A673 (cell line): ENCODE data around the gene LRRC8D. TPM values are rescaled to one million over a fixed set of nuclear protein-coding genes. Genes with fewer than 3 reads are reported as not detected.

Experiments
- BruUV-seq: library from RNA; stranded (reverse); fragments of 400-500 nt; replicated peaks from 2 replicates; lab custom pipeline; 2021; lab: Mats Ljungman, UMichigan
- CTCF ChIA-PET: fragments of 300-600 bp; sonication (Branson Sonifier 250); formaldehyde crosslinking; loops from one replicate; lab custom pipeline; 2022; ENCODE audit warnings: antibody characterized with exemption; lab: Charles Lee
- POLR2A ChIA-PET: fragments of 300-600 bp; sonication (Branson Sonifier 250); formaldehyde crosslinking; loops from one replicate; lab custom pipeline; 2022; ENCODE audit warnings: antibody characterized with exemption; ENCODE audit not compliant: low non-redundant PET; lab: Charles Lee
- DNase-seq: peaks from one replicate; pipeline ENCODE4 v3.0.0-alpha.2; 2015; ENCODE audit warnings: low spot score
- H3K27ac ChIP-seq: fragments of 200-600 bp; sonication (generic); 2 replicates; pipeline ENCODE4 v1.5.1; 2016; ENCODE audit warnings: mixed run types, low read depth, mild to moderate bottlenecking, mixed read lengths, antibody characterized with exemption, low read length; ENCODE audit not compliant: poor library complexity, severe bottlenecking
- H3K27me3 ChIP-seq: fragments of 200-600 bp; sonication (generic); replicated peaks from 2 replicates; pipeline ENCODE4 v1.6.1; 2017; ENCODE audit warnings: mixed run types, low read depth, mild to moderate bottlenecking, mixed read lengths, antibody characterized with exemption, low read length; ENCODE audit not compliant: insufficient read depth, poor library complexity
- H3K36me3 ChIP-seq: fragments of 200-600 bp; sonication (generic); 2 replicates; pipeline ENCODE4 v1.6.1; 2016; ENCODE audit warnings: mixed run types, mild to moderate bottlenecking, mixed read lengths, antibody characterized with exemption, low read length; ENCODE audit not compliant: insufficient read depth, poor library complexity, severe bottlenecking
- H3K4me1 ChIP-seq: fragments of 200-600 bp; sonication (generic); 2 replicates; pipeline ENCODE4 v1.6.1; 2017; ENCODE audit warnings: mixed run types, mild to moderate bottlenecking, mixed read lengths, antibody characterized with exemption, low read length; ENCODE audit not compliant: insufficient read depth, poor library complexity, severe bottlenecking
- H3K4me3 ChIP-seq: fragments of 200-600 bp; sonication (generic); 2 replicates; pipeline ENCODE4 v1.5.1; 2016; ENCODE audit warnings: low read depth, mixed run types, mild to moderate bottlenecking, mixed read lengths, low read length; ENCODE audit not compliant: poor library complexity, severe bottlenecking
- H3K9me3 ChIP-seq: fragments of 200-600 bp; sonication (generic); 2 replicates; pipeline ENCODE4 v1.6.1; 2016; ENCODE audit warnings: mixed run types, low read depth, mild to moderate bottlenecking, mixed read lengths, antibody characterized with exemption, low read length; ENCODE audit not compliant: poor library complexity, severe bottlenecking
- EZH2 ChIP-seq: fragments of 200-600 bp; sonication (generic); IDR thresholded peaks from 2 replicates; pipeline ENCODE4 v1.6.1; 2017; ENCODE audit warnings: borderline replicate concordance, low read depth, mild to moderate bottlenecking, mixed read lengths, antibody characterized with exemption, low read length; ENCODE audit not compliant: poor library complexity, severe bottlenecking
- intact Hi-C: fragments of 100-400 bp; cut with micrococcal nuclease; formaldehyde crosslinking; loops from one replicate; pipeline ENCODE4 v1.10.0; 2022; ENCODE audit not compliant: unreplicated experiment
- total RNA-seq: library from RNA; stranded (reverse); gene quantifications from 2 replicates; pipeline ENCODE4 v1.2.3, GENCODE V29; 2021
- TF ChIP-seq, protein P1 (sequence below): fragments of 300-800, 200-600 bp; sonication (generic); conservative IDR thresholded peaks from 2 replicates; pipeline ENCODE4 v1.5.1; 2017; ENCODE audit warnings: low read depth, mild to moderate bottlenecking, antibody characterized with exemption, low read length, moderate library complexity, mixed read lengths

Gene LRRC8D
- total RNA-seq, 1 experiment from 2014 or later: 59.4 TPM

DNA sequence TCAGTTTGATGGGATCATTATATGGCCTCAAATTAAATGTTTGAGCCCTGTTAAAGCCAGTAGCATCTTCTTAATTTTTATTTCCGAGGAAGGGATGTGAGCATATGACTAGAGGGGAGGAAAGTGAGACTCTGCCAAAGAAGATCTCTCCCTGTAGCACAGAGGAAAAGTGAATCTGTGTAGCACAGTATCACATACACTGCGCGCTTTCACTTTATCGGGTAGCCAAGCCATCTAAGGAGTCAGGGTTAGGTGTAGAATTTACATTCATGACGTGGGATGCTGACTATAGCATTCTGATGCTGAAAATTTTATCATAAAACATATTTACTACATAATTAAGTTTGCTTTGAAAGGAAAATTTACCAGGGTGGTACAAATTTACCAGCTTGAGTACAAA is 24.0 kb downstream of the LRRC8D start:
- CTCF ChIA-PET: no interaction called here
- BruUV-seq: no TSS peak
- intact Hi-C loops: loop anchor here (5.0 kb wide), 1 partner anchor 62 kb away; no protein-coding TSS in a partner anchor
- TF ChIP-seq, protein P1, sequence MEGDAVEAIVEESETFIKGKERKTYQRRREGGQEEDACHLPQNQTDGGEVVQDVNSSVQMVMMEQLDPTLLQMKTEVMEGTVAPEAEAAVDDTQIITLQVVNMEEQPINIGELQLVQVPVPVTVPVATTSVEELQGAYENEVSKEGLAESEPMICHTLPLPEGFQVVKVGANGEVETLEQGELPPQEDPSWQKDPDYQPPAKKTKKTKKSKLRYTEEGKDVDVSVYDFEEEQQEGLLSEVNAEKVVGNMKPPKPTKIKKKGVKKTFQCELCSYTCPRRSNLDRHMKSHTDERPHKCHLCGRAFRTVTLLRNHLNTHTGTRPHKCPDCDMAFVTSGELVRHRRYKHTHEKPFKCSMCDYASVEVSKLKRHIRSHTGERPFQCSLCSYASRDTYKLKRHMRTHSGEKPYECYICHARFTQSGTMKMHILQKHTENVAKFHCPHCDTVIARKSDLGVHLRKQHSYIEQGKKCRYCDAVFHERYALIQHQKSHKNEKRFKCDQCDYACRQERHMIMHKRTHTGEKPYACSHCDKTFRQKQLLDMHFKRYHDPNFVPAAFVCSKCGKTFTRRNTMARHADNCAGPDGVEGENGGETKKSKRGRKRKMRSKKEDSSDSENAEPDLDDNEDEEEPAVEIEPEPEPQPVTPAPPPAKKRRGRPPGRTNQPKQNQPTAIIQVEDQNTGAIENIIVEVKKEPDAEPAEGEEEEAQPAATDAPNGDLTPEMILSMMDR: no peak
- Histone ChIP-seq H3K4me1 (peaks cover 31% of the 10 kb centered on the region), H3K36me3 (peaks cover 36% of the 10 kb centered on the region), H3K9me3 (no peaks in the 10 kb centered on the region), H3K27ac (no peak overlapping the region), H3K27me3 (no peaks in the 10 kb centered on the region), H3K4me3 (no peak overlapping the region)
- POLR2A ChIA-PET: no interaction called here
- no peak for DNase-seq

DNA sequence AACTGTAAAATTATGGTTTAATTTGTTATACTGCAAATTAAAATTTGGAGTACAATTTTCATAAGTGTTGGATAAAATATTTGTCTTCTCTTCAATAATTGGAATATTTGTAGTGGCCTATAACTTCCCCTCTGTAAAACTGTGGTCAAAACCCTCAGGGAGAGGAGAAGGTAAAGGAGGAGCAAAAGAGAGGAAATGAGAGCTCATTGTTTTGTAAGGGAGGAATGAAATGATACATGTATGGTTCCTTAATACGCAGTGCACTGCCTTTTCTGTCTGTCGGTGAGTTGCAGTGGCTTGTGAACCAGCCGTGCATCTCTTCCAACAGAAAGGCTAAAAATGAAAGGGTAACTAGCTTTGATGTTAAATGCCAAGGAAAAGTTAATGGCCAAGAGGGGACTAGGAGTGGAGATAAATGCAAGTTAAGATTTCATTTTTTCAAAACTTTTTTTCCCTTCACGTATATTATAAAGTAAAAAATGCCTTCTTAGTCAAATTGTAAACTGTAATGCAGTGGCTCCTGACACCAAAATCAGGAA is 26.4 kb downstream of the LRRC8D start:
- peaks cover 52% of the 10 kb centered on the region for H3K36me3 ChIP-seq
- intact Hi-C loops: no loop called here
- ChIA-PET CTCF (no interaction called here), POLR2A (no interaction called here)
- no peak overlapping the region for H3K4me3 ChIP-seq
- TF ChIP-seq, protein P1: no peak
- TF ChIP-seq EZH2: no peak
- no TSS peak for BruUV-seq
- H3K9me3 ChIP-seq: no peaks in the 10 kb centered on the region
- H3K27ac ChIP-seq: no peak overlapping the region
- no peak for DNase-seq
- peaks cover 25% of the 10 kb centered on the region for H3K4me1 ChIP-seq
- no peaks in the 10 kb centered on the region for H3K27me3 ChIP-seq

DNA sequence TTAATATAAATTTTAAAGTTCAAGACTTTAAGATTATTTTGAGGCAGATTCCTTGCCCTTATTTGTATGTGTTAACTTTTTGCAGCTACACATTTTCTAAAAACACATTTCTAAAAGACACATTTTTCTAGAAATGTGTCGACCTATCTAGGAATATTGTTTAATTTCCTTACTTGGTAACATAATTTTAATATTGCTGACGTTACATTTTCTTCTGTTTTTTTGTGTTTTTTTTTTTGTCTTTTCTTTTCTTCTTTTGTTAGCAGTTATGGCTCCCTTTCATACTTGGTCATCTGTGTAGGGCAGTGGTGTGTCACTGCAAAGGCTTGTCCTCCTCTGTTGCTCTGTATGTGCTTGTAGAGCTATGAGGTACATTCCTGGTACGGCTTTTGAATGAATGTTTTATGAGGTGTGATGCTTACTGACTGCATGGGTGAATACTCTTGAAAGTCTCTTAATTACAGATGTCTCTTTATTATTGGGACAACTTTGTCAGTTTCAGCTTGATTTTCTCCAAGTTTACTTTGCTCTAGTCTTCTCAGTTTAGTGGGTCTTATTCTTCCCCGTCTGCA is 30.1 kb downstream of the LRRC8D start:
- BruUV-seq: no TSS peak
- ChIA-PET POLR2A (no interaction called here), CTCF (no interaction called here)
- no peak overlapping the region for H3K4me3 ChIP-seq
- H3K27ac ChIP-seq: no peak overlapping the region
- H3K9me3 ChIP-seq: no peaks in the 10 kb centered on the region
- intact Hi-C loops: no loop called here
- peaks cover 58% of the 10 kb centered on the region for H3K36me3 ChIP-seq
- no peaks in the 10 kb centered on the region for H3K27me3 ChIP-seq
- DNase-seq: no peak
- no peak for TF ChIP-seq EZH2
- TF ChIP-seq, protein P1: no peak
- peaks cover 33% of the 10 kb centered on the region for H3K4me1 ChIP-seq
